Naive thymus-derived CD8-positive, alpha-beta T cell (primary cell): Measurements from ENCODE around the gene SYCE3. TPM values are rescaled to one million over a fixed set of nuclear protein-coding genes. Genes with fewer than 3 reads are reported as not detected.
"Not testable (repeated sequence)": the region's sequence is repeated elsewhere in the genome, so short reads cannot be mapped to it uniquely, and the experiment has no call there.

Source experiments
- ATAC-seq, 2 donors: fragments of 150-1000 bp; cut with Tn5 transposase in 1 of 2; sonication (Bioruptor Pico), chemical (Tn5 transposase) in 1 of 2; 1 replicate in 1 of 2; 2 replicates in 1 of 2; pipeline ENCODE4 v1.10.0; 2021; ENCODE audit warnings: mild to moderate bottlenecking in 2 of 2, moderate library complexity in 2 of 2
- POLR2A ChIA-PET: fragments of 350-600 bp; sonication (Branson Sonifier 250); formaldehyde crosslinking; loops from one replicate; lab custom pipeline; 2021; ENCODE audit warnings: antibody characterized with exemption; lab: Charles Lee
- DNase-seq, 10 donors: peaks; one replicate each; pipeline versions ENCODE4 v3.0.0 to v3.0.0-alpha.2; 2020 to 2022
- H3K27ac Mint-ChIP-seq, 10 donors: one replicate each; pipeline ENCODE4 v1.8.0; 2020 to 2022; ENCODE audit warnings: mild to moderate bottlenecking in 10 of 10, mixed read lengths in 10 of 10, moderate library complexity in 4 of 10, inconsistent platforms in 1 of 10
- H3K27me3 Mint-ChIP-seq, 5 donors: one replicate each; pipeline ENCODE4 v1.8.0; 2021 to 2022; ENCODE audit warnings: mixed read lengths in 5 of 5
- H3K36me3 Mint-ChIP-seq, 3 donors: one replicate each; pipeline ENCODE4 v1.8.0; 2020 to 2022; ENCODE audit warnings: mixed read lengths in 3 of 3, mild to moderate bottlenecking in 2 of 3, inconsistent platforms in 1 of 3
- H3K4me1 Mint-ChIP-seq, 4 donors: one replicate each; pipeline ENCODE4 v1.8.0; 2021 to 2022; ENCODE audit warnings: mixed read lengths in 4 of 4
- H3K4me3 Mint-ChIP-seq, 10 donors: one replicate each; pipeline ENCODE4 v1.8.0; 2020 to 2022; ENCODE audit warnings: mild to moderate bottlenecking in 10 of 10, mixed read lengths in 10 of 10, moderate library complexity in 6 of 10, inconsistent platforms in 1 of 10
- H3K9me3 Mint-ChIP-seq, 9 donors: one replicate each; pipeline ENCODE4 v1.8.0; 2020 to 2022; ENCODE audit warnings: mixed read lengths in 9 of 9, mild to moderate bottlenecking in 3 of 9, inconsistent platforms in 1 of 9, moderate library complexity in 1 of 9
- polyA plus RNA-seq, 3 donors: library from polyadenylated mRNA; unstranded; fragments of 300-500 nt; fragmentation: Illumina TruSeq; gene quantifications; one replicate each; pipeline ENCODE4 v1.2.3, GENCODE V29; 2021
- total RNA-seq, 8 experiments: library from RNA in 2 of 8; stranded (reverse) in 2 of 8; gene quantifications; one replicate each; pipeline ENCODE4 v1.2.3 and lab custom pipeline; 2021 to 2026

SYCE3 gene, protein sequence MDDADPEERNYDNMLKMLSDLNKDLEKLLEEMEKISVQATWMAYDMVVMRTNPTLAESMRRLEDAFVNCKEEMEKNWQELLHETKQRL
- not detected for total RNA-seq
- not detected for polyA plus RNA-seq
- total RNA-seq (lab: John Stamatoyannopoulos, UW): 0 reads per million in 6 experiments

- peak; percentile 95 to 98 for ATAC-seq
- peaks cover 12 to 23% (median 17%) of the 10 kb centered on the region in 4 donors for H3K4me1 Mint-ChIP-seq
- peak within 1 kb of the TSS; percentile 72 to 96 (median 91) for H3K27ac Mint-ChIP-seq
- H3K27me3 Mint-ChIP-seq: no peaks in the 10 kb centered on the region
- peaks cover 0 to 2% (median 0%) of the 10 kb centered on the region in 3 donors for H3K36me3 Mint-ChIP-seq
- DNase-seq: peak; percentile 93 to 99 (median 97)
- no peaks in the 10 kb centered on the region for H3K9me3 Mint-ChIP-seq
- peak within 1 kb of the TSS; percentile 91 to 98 (median 94) for H3K4me3 Mint-ChIP-seq
- POLR2A ChIA-PET: interaction anchor here (0.8 to 4.7 kb wide), 15 partner anchors 12 to 94 kb away, joined by 3 to 26 read pairs (median 7); partner anchors contain the start of genes CHKB, CPT1B, LMF2 and NCAPH2
These were observed at the start of gene SYCE3 for GRCh38 chr22:50562523-50563412. TSS of gene SYCE3 (minus strand) at chr22:50562919. CDS start at chr22:50556405, 6,514 bp downstream.

- H3K9me3 Mint-ChIP-seq: no peaks in the 10 kb centered on the region
- H3K4me1 Mint-ChIP-seq: peaks cover 2 to 16% (median 6%) of the 10 kb centered on the region in 4 donors
- H3K27ac Mint-ChIP-seq: no peak overlapping the region
- DNase-seq (no peak), ATAC-seq (no peak)
- H3K36me3 Mint-ChIP-seq: no peaks in the 10 kb centered on the region
- POLR2A ChIA-PET: interaction anchor here (1.0 to 1.2 kb wide), 3 partner anchors 9 to 104 kb away, joined by 3 to 4 read pairs (median 3); partner anchors contain the start of genes LMF2, NCAPH2 and SYCE3
- peaks cover 7 to 46% (median 30%) of the 10 kb centered on the region in 5 donors for H3K27me3 Mint-ChIP-seq
- no peak overlapping the region for H3K4me3 Mint-ChIP-seq
These were observed 49.4 kb upstream of the SYCE3 start for GRCh38 chr22:50612168-50612527.

DNA sequence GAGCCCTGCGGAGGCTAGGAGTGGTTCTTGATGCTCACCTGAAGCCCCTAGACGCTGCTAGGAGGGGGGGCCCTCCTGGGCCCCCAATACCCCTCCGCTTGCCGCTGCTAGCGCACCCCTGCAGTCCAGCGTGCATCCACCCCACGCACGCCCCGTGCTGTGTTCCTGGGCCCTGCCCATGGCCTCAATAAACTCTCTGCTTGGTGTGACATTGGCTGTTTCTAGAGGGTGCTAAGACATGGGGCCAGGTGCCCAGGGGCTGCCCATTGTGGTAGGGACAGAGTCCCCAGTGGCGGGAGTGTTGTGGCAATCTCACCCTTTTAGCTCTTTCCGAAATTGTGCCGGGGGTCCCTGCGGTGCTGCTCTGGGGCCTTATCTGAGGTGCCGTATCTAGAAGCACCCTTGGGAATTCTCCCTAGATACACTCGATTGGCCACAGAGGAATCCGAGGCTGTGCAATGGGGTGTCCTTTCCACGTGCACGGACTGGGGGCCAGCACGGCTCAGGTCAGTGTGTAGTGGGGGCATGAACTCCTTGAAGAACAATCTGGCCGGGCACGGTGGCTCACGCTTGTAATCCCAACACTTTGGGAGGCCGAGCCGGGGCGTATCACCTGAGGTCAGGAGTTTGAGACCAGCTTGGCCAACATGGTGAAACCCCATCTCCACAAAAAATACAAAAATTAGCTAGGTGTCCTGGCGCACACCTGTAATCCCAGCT, 48.8 kb upstream of the SYCE3 start:
- no peak for ATAC-seq
- H3K27me3 Mint-ChIP-seq: peaks cover 7 to 52% (median 32%) of the 10 kb centered on the region in 5 donors
- POLR2A ChIA-PET: no interaction called here
- peaks cover 0 to 2% (median 0%) of the 10 kb centered on the region in 9 donors for H3K9me3 Mint-ChIP-seq
- no peak overlapping the region for H3K4me3 Mint-ChIP-seq
- no peak for DNase-seq
- peaks cover 2 to 16% (median 6%) of the 10 kb centered on the region in 4 donors for H3K4me1 Mint-ChIP-seq
- no peak overlapping the region for H3K27ac Mint-ChIP-seq
- no peaks in the 10 kb centered on the region for H3K36me3 Mint-ChIP-seq

DNA sequence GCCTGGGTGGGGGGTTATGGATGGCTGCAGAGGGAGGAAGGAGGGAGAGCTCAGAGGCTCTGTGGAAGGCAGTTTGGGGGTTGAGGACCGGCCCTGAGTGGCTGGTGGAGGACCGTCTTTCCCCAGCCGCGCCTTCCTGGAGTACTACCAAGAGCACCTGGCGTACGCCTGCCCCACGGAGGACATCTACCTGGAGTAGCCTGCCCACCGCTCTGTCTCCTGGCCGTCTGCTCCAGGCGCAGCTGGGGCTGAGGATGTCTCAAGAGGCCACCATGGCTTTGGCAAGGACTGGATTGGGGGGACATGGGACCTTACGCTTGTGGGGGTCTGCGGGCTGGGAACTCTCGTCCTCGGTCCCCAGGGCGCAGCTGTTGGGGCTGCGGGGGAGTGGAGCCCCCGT, 47.9 kb upstream of the SYCE3 start:
- peaks cover 2 to 16% (median 6%) of the 10 kb centered on the region in 4 donors for H3K4me1 Mint-ChIP-seq
- POLR2A ChIA-PET: no interaction called here
- DNase-seq (no peak), ATAC-seq (no peak)
- peaks cover 7 to 61% (median 32%) of the 10 kb centered on the region in 5 donors for H3K27me3 Mint-ChIP-seq
- H3K4me3 Mint-ChIP-seq: no peak overlapping the region
- H3K9me3 Mint-ChIP-seq: peaks cover 0 to 2% (median 0%) of the 10 kb centered on the region in 9 donors
- no peak overlapping the region for H3K27ac Mint-ChIP-seq
- H3K36me3 Mint-ChIP-seq: no peaks in the 10 kb centered on the region

- Mint-ChIP-seq H3K36me3 (no peaks in the 10 kb centered on the region), H3K9me3 (peaks cover 0 to 2% (median 0%) of the 10 kb centered on the region in 9 donors), H3K4me3 (no peak overlapping the region), H3K27ac (no peak overlapping the region), H3K4me1 (peaks cover 2 to 16% (median 6%) of the 10 kb centered on the region in 4 donors), H3K27me3 (peaks cover 7 to 65% (median 32%) of the 10 kb centered on the region in 5 donors)
- DNase-seq (no peak), ATAC-seq (no peak)
- POLR2A ChIA-PET: no interaction called here
These were observed 47.3 kb upstream of the SYCE3 start for GRCh38 chr22:50610041-50610451.

- H3K4me1 Mint-ChIP-seq: peaks cover 2 to 16% (median 6%) of the 10 kb centered on the region in 4 donors
- no peak for ATAC-seq
- DNase-seq: no peak
- no peak overlapping the region for H3K27ac Mint-ChIP-seq
- H3K36me3 Mint-ChIP-seq: no peaks in the 10 kb centered on the region
- H3K4me3 Mint-ChIP-seq: no peak overlapping the region
- H3K9me3 Mint-ChIP-seq: peaks cover 0 to 2% (median 0%) of the 10 kb centered on the region in 9 donors
- peaks cover 7 to 65% (median 32%) of the 10 kb centered on the region in 5 donors for H3K27me3 Mint-ChIP-seq
- POLR2A ChIA-PET: no interaction called here
These were observed 46.9 kb upstream of the SYCE3 start for GRCh38 chr22:50609599-50609998.

- H3K4me1 Mint-ChIP-seq: peaks cover 2 to 16% (median 6%) of the 10 kb centered on the region in 4 donors
- H3K27me3 Mint-ChIP-seq: peaks cover 7 to 65% (median 32%) of the 10 kb centered on the region in 5 donors
- no peak for ATAC-seq
- no peaks in the 10 kb centered on the region for H3K36me3 Mint-ChIP-seq
- H3K9me3 Mint-ChIP-seq: peaks cover 0 to 2% (median 0%) of the 10 kb centered on the region in 9 donors
- H3K4me3 Mint-ChIP-seq: no peak overlapping the region
- no peak overlapping the region for H3K27ac Mint-ChIP-seq
- DNase-seq: no peak
- POLR2A ChIA-PET: no interaction called here
These were observed 46.3 kb upstream of the SYCE3 start for GRCh38 chr22:50608996-50609395.

DNA sequence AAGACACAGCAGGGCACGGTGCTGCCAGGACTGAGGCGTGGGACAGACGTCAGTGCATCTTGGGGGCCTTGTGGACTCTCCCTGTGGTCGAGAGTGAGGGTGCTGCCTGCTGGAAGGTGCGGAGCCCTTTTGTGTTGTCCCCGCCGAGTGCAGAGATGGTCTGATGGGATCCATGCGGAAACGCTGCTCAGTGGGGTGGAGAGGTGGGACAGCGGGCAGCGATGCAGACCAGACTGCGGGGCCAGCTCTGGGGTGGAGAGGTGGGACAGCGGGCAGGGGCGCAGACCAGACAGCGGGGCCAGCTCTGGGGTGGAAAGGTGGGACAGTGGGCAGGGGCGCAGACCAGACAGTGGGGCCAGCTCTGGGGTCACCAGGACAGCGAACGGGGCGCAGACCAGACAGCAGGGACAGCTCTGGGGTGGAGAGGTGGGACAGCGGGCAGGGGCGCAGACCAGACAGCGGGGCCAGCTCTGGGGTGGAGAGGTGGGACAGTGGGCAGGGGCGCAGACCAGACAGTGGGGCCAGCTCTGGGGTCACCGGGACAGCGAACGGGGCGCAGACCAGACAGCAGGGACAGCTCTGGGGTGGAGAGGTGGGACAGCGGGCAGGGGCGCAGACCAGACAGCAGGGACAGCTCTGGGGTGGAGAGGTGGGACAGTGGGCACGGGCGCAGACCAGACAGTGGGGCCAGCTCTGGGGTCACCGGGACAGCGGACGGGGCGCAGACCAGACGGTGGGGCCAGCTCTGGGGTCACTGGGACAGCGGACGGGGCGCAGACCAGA, 45.5 kb upstream of the SYCE3 start:
- H3K27ac Mint-ChIP-seq, DNase-seq, H3K9me3 Mint-ChIP-seq, H3K36me3 Mint-ChIP-seq, ATAC-seq, H3K4me3 Mint-ChIP-seq, POLR2A ChIA-PET: not testable (repeated sequence)
- Mint-ChIP-seq H3K27me3 (peaks cover 7 to 64% (median 27%) of the 10 kb centered on the region in 5 donors), H3K4me1 (peaks cover under 1 to 12% (median 6%) of the 10 kb centered on the region in 4 donors)

DNA sequence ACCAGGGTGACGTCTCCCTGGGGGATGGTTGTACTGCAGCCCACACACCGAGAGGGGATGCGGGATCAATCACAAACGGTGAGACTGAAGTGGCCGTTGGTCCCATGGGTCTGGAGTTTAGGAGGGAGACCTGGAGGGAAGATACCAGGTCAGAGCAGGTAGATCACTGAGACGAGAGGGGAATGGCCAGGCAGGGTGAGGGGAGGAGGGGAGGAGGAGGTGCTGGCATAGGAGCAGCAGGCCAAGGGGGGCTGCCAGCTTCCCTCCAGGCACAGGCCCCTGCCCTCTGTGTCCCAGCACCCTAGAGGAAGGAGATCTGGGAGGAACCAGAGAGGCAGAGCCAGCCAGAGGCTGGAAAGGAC, 44.9 kb upstream of the SYCE3 start:
- DNase-seq: no peak
- POLR2A ChIA-PET: no interaction called here
- Mint-ChIP-seq H3K4me1 (peaks cover 0 to 6% (median 6%) of the 10 kb centered on the region in 4 donors), H3K27me3 (peaks cover 13 to 65% (median 32%) of the 10 kb centered on the region in 5 donors), H3K36me3 (no peaks in the 10 kb centered on the region), H3K4me3 (no peak overlapping the region), H3K27ac (no peak overlapping the region), H3K9me3 (peaks cover 0 to 2% (median 0%) of the 10 kb centered on the region in 9 donors)
- ATAC-seq: no peak

DNA sequence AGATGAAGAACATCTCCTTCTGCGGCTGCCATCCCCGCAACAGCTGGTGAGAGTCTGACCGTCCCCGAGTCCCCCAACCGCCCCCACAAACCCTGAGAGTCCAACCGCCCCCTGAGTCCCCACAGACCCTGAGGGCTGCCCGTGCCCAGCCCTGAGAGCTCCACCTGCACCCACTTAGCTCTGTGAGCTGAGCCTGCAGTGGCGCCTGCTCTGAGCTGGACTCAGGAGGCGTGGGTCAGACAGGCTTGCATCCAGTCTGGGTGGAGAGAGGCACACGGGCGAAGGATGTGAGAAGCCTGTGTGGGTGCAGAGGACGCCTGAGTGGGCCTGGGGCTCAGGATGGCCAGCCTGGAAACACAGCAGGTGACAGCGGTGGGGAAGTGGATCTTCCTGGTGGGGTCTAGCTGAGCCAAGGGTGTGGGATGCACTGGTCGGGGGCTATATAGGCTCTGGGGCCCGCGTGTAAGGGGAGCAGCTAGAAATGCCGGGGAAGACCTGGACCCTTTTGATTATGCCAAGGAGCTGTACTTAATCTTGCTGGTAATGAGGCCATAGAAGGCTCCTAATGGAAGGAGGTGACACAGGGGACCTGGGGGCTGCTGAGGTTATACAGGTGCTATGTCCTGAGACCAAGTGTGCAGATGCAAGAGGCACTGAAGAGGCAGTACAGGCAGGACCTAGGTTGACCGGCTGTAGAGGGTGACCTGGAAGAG, 44.4 kb upstream of the SYCE3 start:
- no peak for DNase-seq
- Mint-ChIP-seq H3K4me1 (peaks cover 2 to 6% (median 5%) of the 10 kb centered on the region in 4 donors), H3K27ac (peak overlapping the region in 1 of 10 donors; percentile 3), H3K36me3 (peaks cover 0 to 2% (median 0%) of the 10 kb centered on the region in 3 donors), H3K27me3 (peaks cover 18 to 66% (median 36%) of the 10 kb centered on the region in 5 donors), H3K9me3 (peaks cover 0 to 2% (median 0%) of the 10 kb centered on the region in 9 donors), H3K4me3 (no peak overlapping the region)
- no peak for ATAC-seq
- POLR2A ChIA-PET: no interaction called here

DNA sequence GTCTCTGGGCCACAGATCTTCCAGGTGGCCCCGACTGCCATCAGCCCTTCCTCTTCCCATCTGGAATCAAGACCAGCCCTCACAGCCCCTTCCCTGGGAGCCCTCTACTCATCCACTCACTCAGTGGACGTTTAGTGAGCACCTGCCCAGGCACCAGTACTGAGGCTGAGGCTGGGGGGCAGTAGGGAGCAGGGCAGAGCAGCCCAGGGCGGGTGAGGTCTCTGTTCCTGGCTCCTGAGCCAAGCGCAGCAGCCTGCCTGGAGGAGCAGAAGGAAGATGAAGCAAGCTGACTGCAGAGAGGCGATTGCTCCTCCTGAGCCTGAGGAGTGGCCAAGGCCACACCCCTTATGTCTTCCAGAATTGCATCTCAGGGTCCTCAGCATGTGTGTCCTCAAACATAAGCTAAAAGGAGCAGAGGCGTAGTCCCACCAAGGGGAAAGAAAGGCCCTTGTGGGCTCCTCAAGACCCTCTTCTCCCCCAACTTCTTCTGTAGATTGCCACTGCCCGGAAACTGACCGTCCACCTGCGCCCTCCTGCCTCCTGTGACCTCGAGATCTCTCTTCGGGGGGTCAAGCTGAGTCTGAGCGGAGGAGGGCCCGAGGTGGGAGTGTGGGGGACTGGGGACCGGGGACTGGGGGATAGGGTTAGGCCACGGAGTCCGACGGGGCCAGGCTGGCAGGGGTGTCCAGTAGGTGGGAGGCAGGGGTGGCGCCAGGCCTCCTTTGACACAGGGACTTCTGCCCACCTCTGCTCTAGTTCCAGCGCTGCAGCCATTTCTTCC, 43.6 kb upstream of the SYCE3 start:
- Mint-ChIP-seq H3K9me3 (peaks cover 0 to 2% (median 0%) of the 10 kb centered on the region in 9 donors), H3K4me1 (peaks cover 4 to 11% (median 11%) of the 10 kb centered on the region in 4 donors), H3K4me3 (no peak overlapping the region), H3K27me3 (peaks cover 23 to 73% (median 42%) of the 10 kb centered on the region in 5 donors), H3K36me3 (peaks cover 0 to 7% (median 4%) of the 10 kb centered on the region in 3 donors), H3K27ac (no peak overlapping the region)
- POLR2A ChIA-PET: no interaction called here
- DNase-seq (no peak), ATAC-seq (peak in 1 of 2 donors; percentile 63)
